Cardiac ventricle fibroblast (primary cell): ENCODE measurements around the gene ALOX5AP. TPM values are rescaled to one million over a fixed set of nuclear protein-coding genes. Genes with fewer than 3 reads are reported as not detected.

Experiments
- total RNA-seq: library from RNA; depleted of rRNA; stranded (reverse); fragments of >200 nt; gene quantifications from 2 replicates; pipeline ENCODE4 v1.2.3, GENCODE V29; 2015

The ALOX5AP gene
- 0.25 and 1.1 TPM in 2 replicates for total RNA-seq

GRCh38 chr13:30735025-30735871, at the start of gene ALOX5AP:
Gene ALOX5AP (plus strand): TSS chr13:30735543. CDS start chr13:30735606, 63 bp downstream.

Other genes with a start within 250 kb of the ALOX5AP start
- 12.3 and 18.6 TPM in 2 replicates for gene USPL1, start 117.6 kb upstream of the ALOX5AP start, total RNA-seq
- 78.1 and 87.4 TPM in 2 replicates for gene MEDAG, start 170.7 kb downstream of the ALOX5AP start, total RNA-seq
- gene TEX26, start 197.1 kb downstream of the ALOX5AP start, total RNA-seq, result not detected in 2 replicates